H1 (cell line): Measurements from ENCODE around the gene ITPK1. TPM values are rescaled to one million over a fixed set of nuclear protein-coding genes. Genes with fewer than 3 reads are reported as not detected.

Experiments
- CTCF ChIA-PET: fragments of 300-600 bp; sonication (Branson Sonifier 250); formaldehyde crosslinking; loops from one replicate; lab custom pipeline; 2021; ENCODE audit not compliant: partially characterized antibody; lab: Charles Lee
- POLR2A ChIA-PET: fragments of 300-600 bp; sonication (Branson Sonifier 250); formaldehyde crosslinking; loops from one replicate; lab custom pipeline; 2021; ENCODE audit warnings: inconsistent platforms; ENCODE audit not compliant: partially characterized antibody; lab: Charles Lee
- DNase-seq, 2 experiments: peaks; one replicate each; pipeline versions ENCODE4 v3.0.0 to v3.0.0-alpha.2; 2010 to 2022; ENCODE audit warnings: low spot score in 2 of 2, low read depth in 1 of 2, mixed read lengths in 1 of 2
- FAIRE-seq: peaks from 2 replicates; lab custom pipeline; 2011; peaks lifted over from hg19 to GRCh38; lab: Jason Lieb, UNC
- H2AFZ ChIP-seq: 2 replicates; pipeline ENCODE4 v1.8.1; 2012; ENCODE audit warnings: low read length, inconsistent platforms
- H2AK5ac ChIP-seq: 2 replicates; pipeline ENCODE4 v1.6.1; 2013; ENCODE audit warnings: low read depth, low read length
- H2BK120ac ChIP-seq: replicated peaks from 2 replicates; pipeline ENCODE3; 2013; ENCODE audit warnings: low read depth, low read length, inconsistent platforms
- H2BK12ac ChIP-seq: 2 replicates; pipeline ENCODE4 v1.6.1; 2013; ENCODE audit warnings: low read depth, low read length
- H2BK15ac ChIP-seq: 2 replicates; pipeline ENCODE4 v1.6.1; 2013; ENCODE audit warnings: low read length
- H2BK20ac ChIP-seq: 2 replicates; pipeline ENCODE4 v1.6.1; 2013; ENCODE audit warnings: low read length
- H2BK5ac ChIP-seq: 2 replicates; pipeline ENCODE4 v1.6.1; 2013; ENCODE audit warnings: low read depth, low read length
- H3K14ac ChIP-seq: 2 replicates; pipeline ENCODE4 v1.6.1; 2013; ENCODE audit warnings: inconsistent platforms; ENCODE audit not compliant: insufficient read length
- H3K18ac ChIP-seq: 2 replicates; pipeline ENCODE4 v1.6.1; 2013; ENCODE audit warnings: low read length; ENCODE audit errors: extremely low read depth
- H3K23ac ChIP-seq: 2 replicates; pipeline ENCODE4 v1.6.1; 2013; ENCODE audit warnings: inconsistent platforms; ENCODE audit not compliant: insufficient read length
- H3K23me2 ChIP-seq: 2 replicates; pipeline ENCODE4 v1.6.1; 2013; ENCODE audit warnings: low read depth, low read length
- H3K27ac ChIP-seq: 2 replicates; pipeline ENCODE4 v1.6.1; 2011; ENCODE audit warnings: low read depth, low read length, inconsistent platforms
- H3K27me3 ChIP-seq, 4 experiments: replicated peaks in 1 of 4; 1 replicate in 1 of 4; 2 replicates in 3 of 4; pipeline versions ENCODE4 v1.6.1 to v1.8.1; 2011 to 2013; ENCODE audit warnings: low read length in 3 of 4, mild to moderate bottlenecking in 3 of 4, inconsistent platforms in 2 of 4, mixed read lengths in 2 of 4, moderate library complexity in 1 of 4; ENCODE audit not compliant: control insufficient read depth in 3 of 4, insufficient read depth in 3 of 4; ENCODE audit errors: extremely low read depth in 1 of 4
- H3K36me3 ChIP-seq, 4 experiments: 2 replicates each; pipeline versions ENCODE4 v1.6.1 to v1.8.1; 2011 to 2013; ENCODE audit warnings: mild to moderate bottlenecking in 4 of 4, low read length in 3 of 4, moderate library complexity in 2 of 4, control low read depth in 1 of 4, inconsistent platforms in 1 of 4; ENCODE audit not compliant: insufficient read depth in 4 of 4, control insufficient read depth in 2 of 4
- H3K4ac ChIP-seq: replicated peaks from 2 replicates; pipeline ENCODE3; 2013; ENCODE audit warnings: low read length, low read depth, mixed read lengths, inconsistent platforms; ENCODE audit not compliant: insufficient read length
- H3K4me1 ChIP-seq, 4 experiments: replicated peaks in 1 of 4; 1 replicate in 1 of 4; 2 replicates in 3 of 4; pipeline versions ENCODE4 v1.6.1 to v1.8.1; 2011 to 2013; ENCODE audit warnings: low read length in 3 of 4, inconsistent platforms in 2 of 4, mixed read lengths in 1 of 4; ENCODE audit not compliant: insufficient read depth in 4 of 4, control insufficient read depth in 3 of 4
- H3K4me2 ChIP-seq, 2 experiments: 2 replicates each; pipeline versions ENCODE4 v1.6.1 to v1.8.1; 2011 to 2013; ENCODE audit warnings: low read depth in 2 of 2, low read length in 2 of 2, control low read depth in 1 of 2, inconsistent platforms in 1 of 2, mild to moderate bottlenecking in 1 of 2; ENCODE audit not compliant: insufficient read depth in 1 of 2
- H3K4me3 ChIP-seq, 4 experiments: fragments of 200-600, 300-600 bp in 1 of 4; sonication (generic), shearing (Covaris generic), sonication (Bioruptor Twin) in 1 of 4; 2 replicates each; pipeline versions ENCODE4 v1.5.1 to v1.8.1; 2011 to 2016; ENCODE audit warnings: low read length in 4 of 4, low read depth in 3 of 4, control low read depth in 2 of 4, inconsistent platforms in 2 of 4, mild to moderate bottlenecking in 2 of 4, mixed read lengths in 1 of 4, moderate library complexity in 1 of 4; ENCODE audit not compliant: insufficient read depth in 2 of 4; ENCODE audit errors: extremely low read depth in 1 of 4
- H3K56ac ChIP-seq: replicated peaks from 2 replicates; pipeline ENCODE3; 2013; ENCODE audit warnings: low read depth, mild to moderate bottlenecking, mixed read lengths, low read length, inconsistent platforms; ENCODE audit not compliant: insufficient read length
- H3K79me1 ChIP-seq: 2 replicates; pipeline ENCODE4 v1.6.1; 2013; ENCODE audit warnings: low read depth, low read length, control low read depth
- H3K79me2 ChIP-seq, 2 experiments: 2 replicates each; pipeline versions ENCODE4 v1.6.1 to v1.8.1; 2012 to 2013; ENCODE audit warnings: low read length in 2 of 2, mild to moderate bottlenecking in 2 of 2, inconsistent platforms in 1 of 2; ENCODE audit not compliant: insufficient read depth in 2 of 2, control insufficient read depth in 1 of 2
- H3K9ac ChIP-seq, 4 experiments: replicated peaks in 1 of 4; 1 replicate in 1 of 4; 2 replicates in 3 of 4; pipeline versions ENCODE4 v1.6.1 to v1.8.1; 2011 to 2013; ENCODE audit warnings: low read depth in 3 of 4, low read length in 3 of 4, control low read depth in 2 of 4, mild to moderate bottlenecking in 2 of 4, moderate library complexity in 2 of 4, inconsistent platforms in 1 of 4; ENCODE audit errors: extremely low read depth in 1 of 4
- H3K9me3 ChIP-seq, 2 experiments: 2 replicates each; pipeline versions ENCODE4 v1.6.1 to v1.8.1; 2012 to 2013; ENCODE audit warnings: mild to moderate bottlenecking in 2 of 2, moderate library complexity in 2 of 2, control low read depth in 1 of 2, inconsistent platforms in 1 of 2, low read depth in 1 of 2, low read length in 1 of 2, mixed read lengths in 1 of 2; ENCODE audit not compliant: insufficient read depth in 2 of 2
- H4K20me1 ChIP-seq, 2 experiments: replicated peaks in 1 of 2; 2 replicates each; pipeline versions ENCODE3 to v1.8.1; 2011 to 2013; ENCODE audit warnings: inconsistent platforms in 2 of 2, low read length in 2 of 2, mild to moderate bottlenecking in 1 of 2; ENCODE audit not compliant: insufficient read depth in 2 of 2, control insufficient read depth in 1 of 2
- H4K5ac ChIP-seq: 2 replicates; pipeline ENCODE4 v1.6.1; 2013; ENCODE audit warnings: low read length, low read depth, mixed read lengths, inconsistent platforms; ENCODE audit not compliant: insufficient read length
- H4K8ac ChIP-seq: 2 replicates; pipeline ENCODE4 v1.8.0; 2013; ENCODE audit warnings: mild to moderate bottlenecking, moderate library complexity, low read length, inconsistent platforms; ENCODE audit not compliant: insufficient read depth; ENCODE audit errors: extremely low read depth
- H4K91ac ChIP-seq: replicated peaks from 2 replicates; pipeline ENCODE3; 2013; ENCODE audit warnings: low read length, mixed read lengths, inconsistent platforms; ENCODE audit not compliant: insufficient read length
- ATF2 ChIP-seq: IDR thresholded peaks from 2 replicates; pipeline ENCODE4 v1.6.1; 2012; ENCODE audit warnings: low read length, inconsistent platforms
- BACH1 ChIP-seq: IDR thresholded peaks from 2 replicates; pipeline ENCODE4 v1.6.1; 2012; ENCODE audit warnings: low read length, improper control_type of control experiment
- BRCA1 ChIP-seq: IDR thresholded peaks from 2 replicates; pipeline ENCODE4 v1.6.1; 2012; ENCODE audit warnings: low read depth, low read length, improper control_type of control experiment
- CBX8 ChIP-seq: fragments of 300-800, 300-1000 bp; sonication (generic); IDR thresholded peaks from 2 replicates; pipeline ENCODE4 v1.7.1; 2016; ENCODE audit warnings: low read depth, low read length, borderline replicate concordance
- CHD1 ChIP-seq: IDR thresholded peaks from 2 replicates; pipeline ENCODE4 v1.6.1; 2012; ENCODE audit warnings: low read depth, low read length, improper control_type of control experiment
- E2F6 ChIP-seq: IDR thresholded peaks from 2 replicates; pipeline ENCODE4 v1.6.1; 2012; ENCODE audit warnings: inconsistent platforms
- JUND ChIP-seq: IDR thresholded peaks from 2 replicates; pipeline ENCODE4 v1.6.1; 2011; ENCODE audit warnings: mild to moderate bottlenecking, improper control_type of control experiment, low read length
- ZNF274 ChIP-seq: IDR thresholded peaks from 2 replicates; pipeline ENCODE4 v1.7.0; 2012; ENCODE audit warnings: low read length, borderline replicate concordance; ENCODE audit errors: extremely low read depth
- WGBS, 2 experiments: shearing (Covaris generic) in 1 of 2; methylation state at CpG; one replicate each; pipeline versions ENCODE4 v1.1.6 to v1.1.7; 2013 to 2015; ENCODE audit warnings: low lambda C conversion rate in 2 of 2, mixed read lengths in 2 of 2, inconsistent platforms in 1 of 2, low coverage in 1 of 2, missing lambda C conversion rate in 1 of 2; ENCODE audit not compliant: insufficient replicate concordance in 2 of 2, insufficient coverage in 1 of 2, insufficient read length in 1 of 2; ENCODE audit errors: extremely low coverage in 1 of 2, missing lambda C conversion rate in 1 of 2; 5-methylcytosine and 5-hydroxymethylcytosine counted together
- polyA plus RNA-seq, 7 experiments: library from polyadenylated mRNA; depleted of rRNA in 3 of 7; stranded (reverse) in 5 of 7; unstranded in 2 of 7; fragments of >200 nt in 5 of 7; fragments of 200-250 nt in 2 of 7; gene quantifications; 1 replicate in 5 of 7; 2 replicates in 1 of 7; 4 replicates in 1 of 7; pipeline versions ENCODE4 v1.2.1 to v1.2.3, GENCODE V29; 2011 to 2013; ENCODE audit warnings: missing spikeins in 2 of 7, mixed read lengths in 2 of 7
- total RNA-seq: library from RNA; stranded (reverse); fragmentation: NEBNext Ultra II Directional; extraction: Animal tissue kit (Norgen Biotek cat#: 25700); gene quantifications from 2 replicates; pipeline ENCODE4 v1.2.1, GENCODE V29; 2021

ITPK1 gene
- total and polyA plus RNA-seq, 2 of the 8 experiments (the other 6 are each of a cell fraction or from before 2014, with no cell fraction given): 108 to 143 TPM

GRCh38 chr14:93056840-93057585, 58.7 kb downstream of the ITPK1 start:
- DNase-seq (no peak), FAIRE-seq (no peak)
- Histone ChIP-seq H3K9me3 (no peaks in the 10 kb centered on the region), H3K4me2 (no peak overlapping the region), H2BK15ac (peak overlapping the region; percentile 92; the same call in 1 of the 2 replicates), H3K27me3 (no peaks in the 10 kb centered on the region), H2AK5ac (peak overlapping the region; percentile 86), H3K23ac (no peak overlapping the region), H3K79me1 (peaks cover 8% of the 10 kb centered on the region), H4K5ac (no peak overlapping the region), H3K4me3 (no peak overlapping the region), H3K27ac (peak overlapping the region; percentile 28), H2BK120ac (no peak overlapping the region), H2AFZ (no peak overlapping the region), H4K8ac (no peak overlapping the region; the same call in 1 of the 2 replicates), H3K23me2 (no peaks in the 10 kb centered on the region), H2BK12ac (peak overlapping the region; percentile 83; the same call in 1 of the 2 replicates), H4K20me1 (peaks cover 2 to 3% of the 10 kb centered on the region in 2 experiments), H3K4ac (no peak overlapping the region), H3K56ac (no peak overlapping the region), H2BK20ac (no peak overlapping the region; the same call in 1 of the 2 replicates), H3K4me1 (peaks cover 4 to 33% (median 22%) of the 10 kb centered on the region in 4 experiments), H3K9ac (no peak overlapping the region), H2BK5ac (peak overlapping the region; percentile 86; the same call in 1 of the 2 replicates), H3K18ac (peak overlapping the region; percentile 24; the same call in 1 of the 2 replicates), H3K79me2 (peaks cover 0 to 36% of the 10 kb centered on the region in 2 experiments; a peak in 2 of 4 replicates), H4K91ac (no peak overlapping the region), H3K14ac (no peak overlapping the region), H3K36me3 (no peaks in the 10 kb centered on the region)
- ChIA-PET CTCF (interaction anchor here (0.8 to 1.9 kb wide), 8 partner anchors 12 to 57 kb away, joined by 3 to 11 read pairs (median 4); no protein-coding TSS in a partner anchor), POLR2A (interaction anchor here (1.8 kb wide), 1 partner anchor 9 kb away, joined by 3 read pairs; no protein-coding TSS in a partner anchor)
- 89% methylated on average over 14 of the region's 14 CpGs; no CpG with 5 or more reads in 1 of the 2 experiments for WGBS, 2 experiments
- no peak for TF ChIP-seq ZNF274
- no peak for TF ChIP-seq CBX8
- TF ChIP-seq ATF2: no peak
- TF ChIP-seq BACH1: no peak
- TF ChIP-seq BRCA1: no peak
- TF ChIP-seq JUND: no peak
- no peak for TF ChIP-seq E2F6
- no peak for TF ChIP-seq CHD1
